Measurements from ENCODE around the gene DEAF1. TPM values are rescaled to one million over a fixed set of nuclear protein-coding genes. Genes with fewer than 3 reads are reported as not detected.

DEAF1 gene
- total RNA-seq, 2 donors from 2014 or later, result 40.5 to 66.1 TPM

GRCh38 chr11:678297-678696 lies 16.7 kb downstream of the DEAF1 start:
- Mint-ChIP-seq H3K4me1 (ENCODE audit: low read depth) (no peaks in the 10 kb centered on the region), H3K9me3 (no peaks in the 10 kb centered on the region), H3K4me3 (no peak overlapping the region), H3K27ac (no peak overlapping the region), H3K27me3 (ENCODE audit: low read depth) (no peaks in the 10 kb centered on the region), H3K36me3 (ENCODE audit: insufficient read depth in 2 of 2) (peaks cover 4 to 30% of the 10 kb centered on the region in 2 donors)
- DNase-seq, result no peak
- no peak for ATAC-seq (replicated peaks in 1 of 2)

- Mint-ChIP-seq H3K27ac (peak overlapping the region; percentile 33), H3K27me3 (ENCODE audit: low read depth) (no peaks in the 10 kb centered on the region), H3K9me3 (no peaks in the 10 kb centered on the region), H3K4me3 (no peak overlapping the region), H3K4me1 (ENCODE audit: low read depth) (no peaks in the 10 kb centered on the region), H3K36me3 (ENCODE audit: insufficient read depth in 2 of 2) (peaks cover 3 to 17% of the 10 kb centered on the region in 2 donors)
- no peak for DNase-seq
- no peak for ATAC-seq (replicated peaks in 1 of 2)
Observed at GRCh38 chr11:674406-674805, 20.6 kb downstream of the DEAF1 start.

- H3K4me1 Mint-ChIP-seq (ENCODE audit: low read depth), result no peaks in the 10 kb centered on the region
- H3K4me3 Mint-ChIP-seq, result no peak overlapping the region
- H3K9me3 Mint-ChIP-seq, result no peaks in the 10 kb centered on the region
- H3K27me3 Mint-ChIP-seq (ENCODE audit: low read depth), result no peaks in the 10 kb centered on the region
- H3K36me3 Mint-ChIP-seq (ENCODE audit: insufficient read depth in 2 of 2), result peaks cover 3 to 17% of the 10 kb centered on the region in 2 donors
- ATAC-seq (replicated peaks in 1 of 2), result no peak
- no peak for DNase-seq
- no peak overlapping the region for H3K27ac Mint-ChIP-seq
Observed at GRCh38 chr11:673866-674265, 21.2 kb downstream of the DEAF1 start.

GRCh38 chr11:665704-666281 lies 29.2 kb downstream of the DEAF1 start:
- H3K27me3 Mint-ChIP-seq (ENCODE audit: low read depth), result no peaks in the 10 kb centered on the region
- H3K9me3 Mint-ChIP-seq, result no peaks in the 10 kb centered on the region
- ATAC-seq (replicated peaks in 1 of 2), result no peak
- no peak for DNase-seq
- H3K36me3 Mint-ChIP-seq (ENCODE audit: insufficient read depth in 2 of 2), result peaks cover 0 to 8% of the 10 kb centered on the region in 2 donors
- no peak overlapping the region for H3K27ac Mint-ChIP-seq
- no peak overlapping the region for H3K4me3 Mint-ChIP-seq
- no peaks in the 10 kb centered on the region for H3K4me1 Mint-ChIP-seq (ENCODE audit: low read depth)

GRCh38 chr11:665062-665703 lies 29.8 kb downstream of the DEAF1 start:
- DNase-seq, result no peak

GRCh38 chr11:662689-663274 lies 32.2 kb downstream of the DEAF1 start:
- Mint-ChIP-seq H3K4me1 (ENCODE audit: low read depth) (no peaks in the 10 kb centered on the region), H3K27me3 (ENCODE audit: low read depth) (no peaks in the 10 kb centered on the region), H3K27ac (no peak overlapping the region), H3K9me3 (no peaks in the 10 kb centered on the region), H3K36me3 (ENCODE audit: insufficient read depth in 2 of 2) (peaks cover 0 to 8% of the 10 kb centered on the region in 2 donors), H3K4me3 (no peak overlapping the region)
- DNase-seq (peak; percentile 58 to 59), ATAC-seq (replicated peaks in 1 of 2) (peak; percentile 73 to 75)

More at GRCh38 chr11:665062-665703, 29.8 kb downstream of the DEAF1 start:
- Mint-ChIP-seq H3K27ac (no peak overlapping the region), H3K27me3 (ENCODE audit: low read depth) (no peaks in the 10 kb centered on the region), H3K36me3 (ENCODE audit: insufficient read depth in 2 of 2) (peaks cover 0 to 8% of the 10 kb centered on the region in 2 donors), H3K4me3 (no peak overlapping the region), H3K4me1 (ENCODE audit: low read depth) (no peaks in the 10 kb centered on the region), H3K9me3 (no peaks in the 10 kb centered on the region)
- ATAC-seq (replicated peaks in 1 of 2), result no peak

GRCh38 chr11:660681-661444 lies 34.2 kb downstream of the DEAF1 start:
- ATAC-seq (replicated peaks in 1 of 2), result no peak
- peaks cover 0 to 6% of the 10 kb centered on the region in 2 donors for H3K36me3 Mint-ChIP-seq (ENCODE audit: insufficient read depth in 2 of 2)

GRCh38 chr11:660281-660680 lies 34.7 kb downstream of the DEAF1 start:
- H3K4me1 Mint-ChIP-seq (ENCODE audit: low read depth), result no peaks in the 10 kb centered on the region
- peaks cover 0 to 2% of the 10 kb centered on the region in 2 donors for H3K36me3 Mint-ChIP-seq (ENCODE audit: insufficient read depth in 2 of 2)
- no peak overlapping the region for H3K4me3 Mint-ChIP-seq
- H3K9me3 Mint-ChIP-seq, result no peaks in the 10 kb centered on the region
- H3K27me3 Mint-ChIP-seq (ENCODE audit: low read depth), result no peaks in the 10 kb centered on the region
- DNase-seq (no peak), ATAC-seq (replicated peaks in 1 of 2) (no peak)
- H3K27ac Mint-ChIP-seq, result no peak overlapping the region

More at GRCh38 chr11:660681-661444, 34.2 kb downstream of the DEAF1 start:
- no peak for DNase-seq
- Mint-ChIP-seq H3K9me3 (no peaks in the 10 kb centered on the region), H3K27me3 (ENCODE audit: low read depth) (no peaks in the 10 kb centered on the region), H3K4me1 (ENCODE audit: low read depth) (no peaks in the 10 kb centered on the region), H3K4me3 (no peak overlapping the region), H3K27ac (no peak overlapping the region)

- peaks cover 1 to 4% of the 10 kb centered on the region in 2 donors for H3K36me3 Mint-ChIP-seq (ENCODE audit: insufficient read depth in 2 of 2)
- no peak overlapping the region for H3K27ac Mint-ChIP-seq
- H3K4me3 Mint-ChIP-seq, result no peak overlapping the region
- ATAC-seq (replicated peaks in 1 of 2), result no peak
- no peaks in the 10 kb centered on the region for H3K27me3 Mint-ChIP-seq (ENCODE audit: low read depth)
- no peak for DNase-seq
- H3K9me3 Mint-ChIP-seq, result no peaks in the 10 kb centered on the region
- no peaks in the 10 kb centered on the region for H3K4me1 Mint-ChIP-seq (ENCODE audit: low read depth)
Observed at GRCh38 chr11:659532-660085, 35.4 kb downstream of the DEAF1 start.

- Mint-ChIP-seq H3K27me3 (ENCODE audit: low read depth) (no peaks in the 10 kb centered on the region), H3K27ac (no peak overlapping the region), H3K9me3 (no peaks in the 10 kb centered on the region), H3K36me3 (ENCODE audit: insufficient read depth in 2 of 2) (peaks cover 1 to 4% of the 10 kb centered on the region in 2 donors), H3K4me1 (ENCODE audit: low read depth) (no peaks in the 10 kb centered on the region), H3K4me3 (no peak overlapping the region)
- ATAC-seq (replicated peaks in 1 of 2), result no peak
- DNase-seq, result no peak
Observed at GRCh38 chr11:657691-658126, 37.3 kb downstream of the DEAF1 start.

- Mint-ChIP-seq H3K36me3 (ENCODE audit: insufficient read depth in 2 of 2) (peaks cover 3 to 4% of the 10 kb centered on the region in 2 donors), H3K27ac (no peak overlapping the region), H3K9me3 (no peaks in the 10 kb centered on the region), H3K4me3 (no peak overlapping the region), H3K27me3 (ENCODE audit: low read depth) (no peaks in the 10 kb centered on the region), H3K4me1 (ENCODE audit: low read depth) (no peaks in the 10 kb centered on the region)
- peak in 1 of 2 donors; percentile 11 for ATAC-seq (replicated peaks in 1 of 2)
- no peak for DNase-seq
Observed at GRCh38 chr11:656866-657265, 38.2 kb downstream of the DEAF1 start.

GRCh38 chr11:656426-656825 lies 38.6 kb downstream of the DEAF1 start:
- no peak for DNase-seq
- H3K4me3 Mint-ChIP-seq, result no peak overlapping the region
- peak in 1 of 2 donors; percentile 22 for ATAC-seq (replicated peaks in 1 of 2)
- H3K9me3 Mint-ChIP-seq, result no peaks in the 10 kb centered on the region
- H3K27me3 Mint-ChIP-seq (ENCODE audit: low read depth), result no peaks in the 10 kb centered on the region
- H3K36me3 Mint-ChIP-seq (ENCODE audit: insufficient read depth in 2 of 2), result peaks cover 3 to 5% of the 10 kb centered on the region in 2 donors
- H3K4me1 Mint-ChIP-seq (ENCODE audit: low read depth), result no peaks in the 10 kb centered on the region
- no peak overlapping the region for H3K27ac Mint-ChIP-seq

Measured in activated T-cell treated with anti-CD3 and anti-CD28 coated beads, Interleukin-2, amount 50 U/mL, for 72 hours (primary cell).